HG03103 (cell line): ENCODE data around the gene NHS.

Experiments
- ATAC-seq: cut with Tn5 transposase; IDR thresholded peaks from one replicate; pipeline ENCODE4 v1.9.1; 2021; ENCODE audit warnings: low read depth; ENCODE audit not compliant: unreplicated experiment

Gene NHS

DNA sequence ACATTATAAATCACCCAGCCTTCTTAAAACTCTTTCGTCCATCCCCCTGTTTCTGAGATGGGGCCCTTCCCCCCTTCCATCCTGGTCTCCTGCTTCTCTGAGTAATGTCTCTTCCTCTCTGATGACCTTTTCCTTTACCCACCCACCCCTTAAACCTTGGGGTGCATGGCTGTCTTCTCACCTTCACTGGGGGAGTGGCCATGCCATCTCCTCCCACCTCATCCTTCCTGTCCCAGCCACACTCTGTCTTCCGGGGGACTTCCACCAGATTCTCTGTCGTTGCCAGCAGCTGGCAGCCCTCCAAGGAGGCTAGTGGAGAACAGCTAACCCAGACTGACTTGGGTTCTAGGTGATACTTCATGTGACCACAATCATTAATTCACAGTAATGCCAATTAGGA lies 279.1 kb downstream of the NHS start:
- no peak for ATAC-seq

DNA sequence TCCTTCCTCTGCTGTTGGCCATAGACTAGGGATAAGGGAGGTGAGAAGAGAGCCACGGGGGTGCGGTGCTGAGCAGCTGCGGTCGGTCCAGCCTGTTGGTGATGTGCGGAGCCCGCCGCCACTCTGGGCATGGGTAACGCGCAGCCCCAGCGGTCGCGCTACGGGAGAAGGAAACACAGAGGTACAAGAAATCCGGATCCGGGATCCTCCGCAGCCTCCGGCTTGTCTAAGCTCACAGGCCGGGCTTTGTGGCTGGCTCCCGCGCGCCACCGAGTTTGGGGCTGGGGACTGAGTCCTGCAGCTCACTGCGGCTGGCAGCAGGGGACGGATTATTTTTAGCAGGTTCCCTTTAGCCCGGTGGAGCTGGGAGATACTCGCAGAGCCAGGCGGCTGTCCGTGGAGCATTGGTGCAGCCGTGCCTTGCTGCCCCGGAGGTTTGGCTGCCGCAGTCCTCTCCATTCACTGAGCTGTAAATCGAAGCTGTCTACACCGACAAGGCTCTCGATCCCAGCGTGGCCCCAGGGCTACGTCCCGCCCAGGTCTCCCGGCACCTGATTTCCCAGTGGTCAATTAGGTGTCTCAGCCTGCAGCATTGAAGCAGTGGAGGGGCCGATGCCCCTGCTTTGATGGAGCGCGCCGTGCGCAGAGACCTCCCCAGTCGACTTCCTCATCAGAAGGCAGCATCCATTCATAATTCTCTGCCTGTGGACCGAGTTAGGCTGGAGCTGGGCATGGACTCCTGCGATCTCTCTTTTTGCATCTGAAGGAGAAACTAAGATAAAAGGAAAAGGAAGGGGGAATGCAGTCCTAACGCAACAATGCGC lies 280.4 kb downstream of the NHS start:
- no peak for ATAC-seq

DNA sequence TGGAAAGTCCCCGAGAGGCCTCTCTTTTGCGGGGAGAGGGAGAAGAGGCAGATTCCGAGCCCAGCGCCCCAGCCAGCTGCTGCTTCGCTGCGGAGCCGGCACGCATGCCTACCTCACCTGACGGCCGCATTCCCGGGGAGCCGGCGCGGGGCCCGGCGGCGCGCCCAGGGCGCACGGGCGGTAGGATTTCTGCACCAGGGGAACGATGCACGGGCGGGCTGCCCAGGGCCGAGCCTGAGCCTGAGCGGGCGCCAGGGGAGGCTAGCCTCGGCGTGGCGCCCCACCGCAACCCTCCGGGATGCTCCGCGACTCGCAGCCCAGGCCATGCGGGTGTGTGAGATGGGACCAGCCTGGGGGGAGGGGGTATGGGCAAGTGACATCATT lies 281.0 kb downstream of the NHS start:
- ATAC-seq: no peak

DNA sequence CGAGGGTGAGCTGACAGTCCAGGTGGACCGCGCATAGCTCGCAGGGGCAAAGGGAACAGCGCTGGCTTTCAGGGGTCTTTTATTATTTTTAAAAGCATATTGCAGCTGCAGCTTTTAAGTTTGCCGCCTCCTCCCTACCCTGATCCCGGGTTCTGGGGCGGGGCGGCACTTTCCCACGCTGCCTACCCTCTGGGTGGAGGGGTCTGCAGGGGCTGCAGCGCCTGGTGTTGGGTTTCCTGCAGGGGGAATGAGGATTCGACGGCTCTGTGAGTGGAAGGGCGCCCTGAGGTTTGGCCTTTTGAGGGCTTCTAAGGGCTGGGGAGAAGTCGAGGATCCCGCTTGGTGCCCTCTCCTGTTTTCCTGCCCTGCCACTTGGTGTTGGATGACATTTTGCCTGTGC lies 281.6 kb downstream of the NHS start:
- no peak for ATAC-seq

DNA sequence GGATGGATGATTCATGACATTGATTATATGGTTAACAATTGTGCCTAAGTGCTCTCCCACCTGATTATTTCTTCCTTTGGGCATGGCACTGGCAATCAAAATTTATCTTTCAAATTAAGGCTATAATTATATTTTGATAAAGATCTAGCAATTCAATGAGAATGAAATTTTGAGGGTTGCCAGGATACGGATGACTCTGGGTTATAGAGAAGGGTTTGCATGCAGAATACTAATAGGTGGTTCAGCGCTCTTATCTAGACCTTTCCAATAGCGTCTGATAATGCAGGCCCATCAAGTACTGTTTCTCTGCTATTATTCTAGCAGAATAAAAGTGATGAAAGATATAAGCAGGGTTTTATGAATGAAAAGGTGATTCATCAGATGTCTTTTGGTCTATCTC lies 287.4 kb downstream of the NHS start:
- no peak for ATAC-seq

DNA sequence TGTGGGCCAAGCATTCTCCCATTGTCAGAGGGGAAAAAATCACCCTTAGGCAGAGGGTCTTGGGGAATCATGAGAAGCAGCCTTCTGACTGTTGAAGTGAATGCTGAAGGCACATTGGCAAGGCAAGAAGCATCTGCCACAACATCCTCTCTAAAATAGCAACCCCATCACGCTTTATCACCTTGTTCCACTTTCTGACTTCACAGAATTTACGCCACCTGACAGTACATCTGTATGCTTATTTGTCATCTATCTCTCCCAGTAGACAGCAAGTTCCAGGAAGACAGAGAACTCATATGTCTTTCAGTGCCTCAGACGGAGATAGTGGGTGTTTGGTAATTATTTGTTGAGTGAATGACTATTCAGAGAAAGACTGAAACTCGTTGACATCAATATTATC lies 293.9 kb downstream of the NHS start:
- ATAC-seq: no peak

DNA sequence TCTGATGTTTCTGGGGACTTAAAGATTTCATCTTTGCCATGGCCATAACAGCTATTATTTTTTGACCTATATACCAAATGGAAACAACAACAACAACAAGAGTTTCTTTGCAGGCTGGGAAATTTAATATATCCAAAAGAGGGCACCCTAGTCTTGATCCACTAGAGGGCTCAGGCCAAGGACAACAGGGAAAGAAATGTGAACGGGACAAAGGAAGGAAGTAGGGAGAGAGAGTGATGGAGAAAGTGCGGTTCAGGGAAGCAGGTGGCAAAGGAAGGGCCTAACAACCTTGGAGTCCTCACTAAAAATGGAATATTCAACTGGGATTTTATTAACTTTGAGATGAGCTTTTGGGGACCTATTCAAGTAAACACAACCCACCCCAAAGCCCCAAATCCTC lies 294.5 kb downstream of the NHS start:
- ATAC-seq: no peak

DNA sequence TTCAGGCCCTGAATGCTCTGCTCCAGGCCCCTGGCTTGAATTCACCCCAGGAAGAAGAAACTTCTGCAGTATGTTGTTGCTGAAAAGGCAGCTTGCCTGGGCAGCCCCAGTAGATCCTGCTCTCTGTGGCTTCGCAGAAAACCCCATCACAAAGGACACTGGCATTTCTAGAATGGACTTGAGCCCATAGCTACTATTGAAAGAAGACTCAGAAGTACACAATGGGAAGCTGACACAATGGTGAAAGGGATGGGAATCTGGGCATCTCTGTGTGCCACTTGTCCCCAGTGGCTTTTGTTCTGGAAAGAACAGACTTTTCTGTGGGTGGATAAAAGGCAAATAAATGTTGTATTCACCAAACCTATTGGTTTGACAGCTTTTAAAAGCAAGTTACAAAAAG lies 294.9 kb downstream of the NHS start:
- no peak for ATAC-seq

DNA sequence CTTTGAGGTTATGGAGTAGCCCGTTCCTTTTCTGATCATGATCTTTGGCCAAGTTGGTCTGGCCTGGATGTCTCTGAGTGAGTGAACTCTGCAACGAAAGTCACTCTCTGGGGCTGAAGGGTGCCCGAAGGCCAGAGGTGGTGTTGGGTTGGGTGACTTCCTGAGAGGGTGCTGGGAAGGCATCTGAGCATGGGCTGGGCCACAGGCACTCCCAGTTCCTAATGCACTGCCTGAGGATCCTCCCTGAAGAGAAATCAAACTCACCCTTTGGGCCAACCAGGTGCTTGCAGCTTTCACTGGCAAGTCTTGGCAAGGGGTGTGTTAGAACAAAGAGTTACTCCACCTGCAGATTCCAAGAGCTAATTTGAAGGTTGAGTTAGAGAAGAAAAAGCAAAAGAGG lies 295.9 kb downstream of the NHS start:
- ATAC-seq: no peak

DNA sequence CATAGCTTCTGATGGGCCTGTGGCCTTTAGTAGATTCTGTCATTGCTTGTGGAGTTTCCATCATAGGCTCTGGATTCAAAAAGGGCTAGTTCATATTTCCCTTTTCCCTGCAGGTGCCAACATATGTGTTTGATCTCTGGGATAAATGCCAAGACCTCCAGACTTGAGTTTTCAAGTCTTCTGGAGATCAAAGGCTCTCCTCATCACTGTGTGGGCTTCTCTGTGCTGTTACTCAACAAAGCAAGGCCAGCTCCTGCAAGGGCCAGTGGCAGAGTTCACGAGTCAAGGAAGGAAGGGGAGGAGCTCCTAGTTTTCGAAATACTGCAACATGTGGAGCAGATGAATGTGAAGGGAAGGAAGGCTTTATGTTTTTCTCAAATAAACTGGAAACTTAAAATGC lies 299.6 kb downstream of the NHS start:
- ATAC-seq: no peak

DNA sequence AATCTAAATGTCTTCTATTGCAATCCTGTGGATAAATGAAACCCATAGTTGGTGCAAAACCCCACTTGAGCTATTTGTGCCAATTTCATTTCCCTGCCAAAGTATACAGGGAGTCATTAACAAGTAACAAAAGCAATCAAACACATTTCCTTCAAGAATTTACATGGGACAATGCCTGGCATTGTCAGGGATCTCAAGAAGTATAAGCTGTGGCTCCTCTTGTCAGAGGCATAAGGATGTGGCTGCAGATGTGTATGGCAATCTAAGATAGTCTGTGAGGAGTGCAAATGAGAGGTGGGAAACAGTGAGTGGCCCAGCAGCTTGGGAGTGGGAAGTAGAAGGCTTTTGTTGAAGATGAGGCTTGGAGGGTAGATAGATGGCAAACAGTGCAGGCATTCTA lies 304.3 kb downstream of the NHS start:
- ATAC-seq: no peak

DNA sequence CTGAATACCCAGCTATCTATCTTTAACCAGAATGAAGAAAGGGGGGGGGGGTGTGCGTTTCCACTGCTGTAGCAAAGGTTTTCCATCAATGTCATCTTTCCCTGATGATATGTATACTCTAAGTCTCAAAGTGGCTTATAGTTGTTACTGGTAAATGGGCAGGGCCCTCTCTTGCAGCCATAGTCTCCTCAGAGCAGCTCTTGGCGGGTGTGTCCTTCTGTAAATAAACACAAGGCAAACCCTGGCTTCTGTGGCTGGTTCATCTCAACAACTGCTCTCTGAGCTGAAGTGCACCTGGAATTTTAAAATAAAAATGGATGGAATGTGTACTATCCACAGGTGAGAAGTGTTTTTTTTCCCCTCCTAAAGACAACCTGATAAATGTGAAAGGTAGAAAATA lies 304.8 kb downstream of the NHS start:
- no peak for ATAC-seq

DNA sequence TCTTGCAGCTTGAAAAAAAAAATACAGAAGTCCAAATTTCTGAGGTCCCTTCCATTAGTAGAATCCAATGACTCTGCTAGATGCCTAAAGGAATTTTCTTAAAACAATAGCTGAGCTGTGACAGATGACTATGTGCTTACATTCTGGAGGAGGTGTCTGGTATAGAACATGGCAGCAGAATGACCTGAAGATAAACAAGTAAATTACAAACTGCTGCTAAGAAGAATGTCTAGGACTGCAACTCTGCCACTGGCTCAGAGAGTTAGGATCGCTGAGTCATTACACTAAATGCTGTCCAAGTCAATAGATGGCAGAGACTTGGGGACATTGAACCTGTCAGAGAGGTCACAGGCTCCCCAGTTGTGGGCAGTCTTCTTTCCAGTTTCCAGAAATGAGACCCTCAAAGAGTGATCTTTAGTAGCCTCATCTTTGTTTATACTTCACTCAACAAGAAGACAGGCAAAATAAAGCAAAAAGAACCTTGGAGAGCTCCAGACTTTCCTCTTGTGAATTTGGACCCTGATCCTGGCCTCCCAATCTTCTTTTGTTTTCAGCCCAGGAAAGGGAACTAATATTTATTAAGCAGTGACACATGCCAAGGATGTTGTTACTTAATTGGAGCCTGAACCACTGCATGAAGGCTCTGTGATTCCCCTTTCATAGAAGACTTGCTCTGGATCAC lies 305.9 kb downstream of the NHS start:
- ATAC-seq: no peak

DNA sequence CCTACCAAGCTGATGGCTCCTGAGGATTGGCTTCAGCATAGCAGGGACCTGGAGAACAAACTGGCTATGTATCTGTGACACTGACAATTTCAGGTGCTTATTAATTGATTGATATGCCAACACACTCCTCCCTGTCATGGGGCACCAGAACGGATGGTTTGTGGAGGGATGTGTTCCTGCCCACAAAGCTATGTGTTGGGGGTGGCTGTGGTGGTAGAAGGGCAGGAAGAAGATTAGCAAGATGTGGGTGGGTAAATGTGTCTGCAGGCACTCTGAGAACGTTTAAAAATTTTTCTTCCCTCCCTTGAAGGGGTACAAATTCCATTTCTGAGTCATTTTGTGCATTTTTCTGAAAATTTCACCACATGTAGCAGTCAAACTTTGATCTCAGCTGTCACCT lies 307.3 kb downstream of the NHS start:
- ATAC-seq: no peak

DNA sequence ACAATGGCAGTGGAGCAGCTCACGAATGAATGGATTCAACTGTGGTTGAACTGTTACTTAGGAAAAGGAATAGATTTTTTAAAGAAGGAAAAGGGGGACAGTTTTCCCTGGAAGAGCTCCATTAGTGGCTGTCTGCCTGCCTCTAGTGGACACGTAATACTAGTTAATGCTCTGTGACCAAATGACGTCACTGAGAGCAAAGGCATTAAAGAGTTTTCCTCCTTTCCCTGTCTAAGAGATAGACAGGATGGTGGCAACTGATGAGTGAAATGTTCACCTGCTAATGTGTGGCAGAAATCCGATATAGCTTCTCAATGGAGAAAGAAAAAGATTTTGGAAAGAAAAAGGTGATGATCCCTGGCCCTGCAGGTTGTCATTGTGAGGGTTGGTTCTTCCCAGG lies 310.0 kb downstream of the NHS start:
- no peak for ATAC-seq

DNA sequence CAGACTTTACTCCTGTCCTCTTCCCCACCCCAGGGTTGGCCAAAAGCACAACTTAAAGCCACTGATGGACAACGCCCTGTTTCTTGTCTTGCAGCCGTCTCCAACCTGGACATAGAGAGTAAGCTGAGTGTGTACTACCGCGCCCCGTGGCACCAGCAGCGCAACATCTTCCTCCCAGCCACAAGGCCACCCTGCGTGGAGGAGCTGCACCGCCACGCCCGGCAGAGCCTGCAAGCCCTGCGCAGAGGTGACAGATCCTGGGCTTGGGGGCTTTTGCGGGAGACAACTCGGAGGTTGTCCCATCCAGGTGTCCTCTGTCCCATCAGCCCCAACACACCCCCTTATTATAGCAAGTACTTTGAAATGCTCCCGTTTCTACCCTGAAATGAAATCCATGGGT lies 312.6 kb downstream of the NHS start:
- no peak for ATAC-seq

DNA sequence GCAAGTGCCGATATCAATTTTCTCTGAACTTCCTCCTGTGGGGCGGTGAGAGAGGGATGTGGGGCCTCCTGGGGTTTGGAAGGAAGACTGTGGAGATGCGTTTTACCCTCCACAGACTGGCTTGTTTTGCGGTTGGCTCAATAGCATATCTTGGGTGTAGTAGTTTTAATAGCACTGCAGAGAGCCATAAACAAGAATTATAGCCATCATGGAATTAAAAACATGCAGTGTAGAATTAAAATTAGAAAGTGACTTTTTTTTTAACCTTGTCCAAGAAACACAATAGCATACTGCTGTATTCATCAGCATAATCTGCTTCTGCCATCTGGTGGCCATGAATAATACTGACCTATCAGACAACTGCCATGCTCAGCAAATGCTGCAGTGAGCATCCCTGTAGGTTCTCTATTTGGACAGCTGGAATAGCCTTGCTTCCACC lies 315.0 kb downstream of the NHS start:
- no peak for ATAC-seq

DNA sequence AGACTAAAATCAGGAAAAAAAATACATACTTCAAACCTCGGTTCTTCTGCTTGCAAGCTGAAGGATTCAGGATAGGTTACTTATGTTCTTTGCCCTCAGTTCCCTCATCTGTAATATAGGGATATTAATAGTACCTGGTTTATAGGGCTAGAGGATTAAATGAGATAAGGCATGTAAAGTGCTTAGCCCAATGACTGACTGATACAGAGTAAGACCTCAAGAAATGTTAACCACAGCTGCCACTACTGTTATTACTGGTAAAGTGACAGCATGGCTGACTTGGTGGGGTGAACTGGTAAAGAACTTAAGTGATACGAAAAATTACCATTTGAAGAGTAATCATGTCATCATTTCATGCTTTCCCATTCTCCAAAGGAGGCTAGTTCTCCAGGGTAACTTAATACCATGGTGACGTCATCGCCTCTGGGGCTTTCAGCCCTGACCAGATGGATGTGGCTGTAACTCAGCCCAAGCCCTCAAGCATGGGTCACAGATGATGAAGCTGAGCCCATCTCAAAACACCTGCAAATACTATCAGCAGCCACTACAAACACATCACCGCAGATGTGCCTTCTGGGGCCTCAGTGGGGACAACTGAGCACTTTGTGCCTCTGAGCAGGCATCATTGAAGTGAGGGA lies 317.8 kb downstream of the NHS start:
- no peak for ATAC-seq

DNA sequence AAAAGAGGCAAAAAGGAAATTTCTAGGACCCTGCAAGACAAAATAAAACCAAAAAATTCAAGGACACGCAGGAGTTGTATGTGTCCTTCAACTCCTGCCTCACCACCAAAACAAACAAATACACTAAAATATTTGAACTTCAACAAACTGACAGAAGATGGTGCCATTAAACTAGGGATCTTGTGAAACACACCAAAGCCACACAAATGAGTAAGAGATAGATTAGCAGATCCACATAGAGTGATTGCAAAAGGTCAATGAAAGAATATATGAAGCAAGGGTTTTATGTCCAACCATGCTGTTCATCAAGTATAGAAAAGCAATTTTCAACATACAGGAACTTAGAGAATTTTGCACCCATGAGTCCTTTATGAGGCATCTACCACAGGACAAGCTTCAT lies 322.2 kb downstream of the NHS start:
- ATAC-seq: no peak

DNA sequence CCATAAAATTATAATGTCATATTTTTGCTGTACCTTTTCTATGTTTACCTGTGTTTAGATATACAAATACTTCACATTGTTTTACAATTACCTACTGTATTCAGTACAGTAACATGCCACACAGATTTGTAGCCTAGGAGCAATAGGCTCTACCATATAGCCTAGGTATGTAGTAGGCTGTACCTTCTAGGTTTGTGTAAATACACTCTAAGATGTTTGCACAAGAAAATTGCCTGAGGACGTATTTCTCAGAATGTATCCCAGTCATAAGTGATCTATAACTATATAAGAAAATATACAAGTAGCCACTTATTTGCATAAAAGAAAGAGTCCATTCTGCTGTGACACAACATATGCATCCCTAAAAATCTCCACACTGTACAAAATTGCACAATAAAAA lies 326.0 kb downstream of the NHS start:
- no peak for ATAC-seq

DNA sequence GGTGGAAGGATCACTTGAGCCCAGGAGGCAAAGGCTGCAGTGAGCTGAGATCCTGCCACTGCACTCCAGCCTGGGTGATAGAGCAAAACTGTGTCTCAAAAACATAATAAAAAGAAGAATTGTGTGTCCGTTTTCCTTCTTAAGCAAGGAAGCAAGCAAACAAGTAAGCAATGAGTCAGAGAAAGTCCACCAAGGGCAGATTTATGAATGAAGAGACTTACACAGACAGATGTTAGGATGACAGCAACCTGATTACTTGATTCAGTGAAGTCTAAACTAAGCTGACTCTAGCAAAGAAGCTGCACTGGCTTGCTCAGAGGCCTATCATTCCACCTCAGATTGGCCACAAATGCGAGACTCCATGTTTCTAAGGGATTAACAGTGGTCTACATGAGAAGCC lies 328.2 kb downstream of the NHS start:
- ATAC-seq: no peak

DNA sequence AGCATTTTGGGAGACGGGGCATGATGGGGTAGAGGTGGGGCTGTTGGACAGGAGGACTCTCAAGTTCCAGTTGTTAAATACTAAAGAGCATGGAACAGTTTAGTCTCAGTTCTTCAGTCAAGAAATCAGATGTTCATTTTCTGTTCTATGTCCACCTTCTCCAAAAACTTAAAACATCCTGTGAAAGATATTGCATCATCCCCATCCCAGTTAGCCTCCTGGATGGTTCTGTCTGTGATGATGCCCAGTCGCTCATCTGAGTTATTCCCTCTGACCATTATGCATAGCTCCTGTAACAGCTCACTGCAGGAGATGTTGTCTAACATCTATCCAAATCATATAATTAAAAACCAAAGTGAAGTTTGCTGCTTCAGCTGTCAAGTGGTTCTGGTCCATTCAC lies 330.2 kb downstream of the NHS start:
- no peak for ATAC-seq
